H7 (cell line): Measurements from ENCODE around the gene TMPRSS4. TPM values are rescaled to one million over a fixed set of nuclear protein-coding genes. Genes with fewer than 3 reads are reported as not detected.
A peak's percentile ranks its signal among the peaks of the same experiment; 100 is the strongest.

Experiments used
- DNase-seq: peaks from one replicate; pipeline ENCODE4 v3.0.0; 2012
- H3K27me3 ChIP-seq: 2 replicates; pipeline ENCODE4 v1.6.0; 2011; ENCODE audit warnings: mild to moderate bottlenecking, low read length; ENCODE audit not compliant: control insufficient read depth, insufficient read depth
- H3K36me3 ChIP-seq: replicated peaks from 2 replicates; pipeline ENCODE4 v1.5.1; 2011; ENCODE audit warnings: low read length; ENCODE audit not compliant: control insufficient read depth, insufficient read depth
- H3K4me3 ChIP-seq: 2 replicates; pipeline ENCODE4 v1.5.1; 2011; ENCODE audit warnings: low read depth, mild to moderate bottlenecking, control low read depth, low read length, moderate library complexity; ENCODE audit not compliant: insufficient read depth
- total RNA-seq: library from RNA; depleted of rRNA; stranded (reverse); fragments of >200 nt; shearing (Covaris generic); gene quantifications from 2 replicates; pipeline ENCODE4 v1.2.3, GENCODE V29; 2014

TMPRSS4 gene
- total RNA-seq, 1 experiment from 2014 or later = 0.38 TPM

DNA sequence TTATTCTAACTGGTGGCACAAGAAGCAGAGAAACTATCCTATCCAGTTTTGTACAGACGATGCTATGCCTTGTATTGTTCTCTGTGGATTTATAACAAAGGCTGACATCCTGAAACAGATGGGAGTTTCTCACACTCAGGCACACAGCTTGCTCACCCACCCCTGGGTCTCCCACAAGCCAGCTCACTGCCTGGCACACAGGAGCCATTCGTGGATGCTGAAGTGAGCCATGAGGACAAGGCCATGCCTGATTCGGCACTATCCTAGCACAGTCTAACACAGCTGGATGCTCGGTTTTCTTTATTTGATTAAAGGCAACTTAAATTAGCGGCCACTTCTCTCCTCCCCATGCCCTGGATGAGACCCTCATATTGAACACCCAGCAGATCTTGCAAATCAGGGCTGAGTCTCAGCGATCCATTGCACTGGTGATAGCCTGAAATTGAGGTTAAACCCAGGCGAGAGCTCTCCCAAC, 25.7 kb upstream of the TMPRSS4 start:
- H3K4me3 ChIP-seq = no peak overlapping the region
- H3K27me3 ChIP-seq = no peaks in the 10 kb centered on the region
- DNase-seq = no peak
- H3K36me3 ChIP-seq = no peaks in the 10 kb centered on the region

DNA sequence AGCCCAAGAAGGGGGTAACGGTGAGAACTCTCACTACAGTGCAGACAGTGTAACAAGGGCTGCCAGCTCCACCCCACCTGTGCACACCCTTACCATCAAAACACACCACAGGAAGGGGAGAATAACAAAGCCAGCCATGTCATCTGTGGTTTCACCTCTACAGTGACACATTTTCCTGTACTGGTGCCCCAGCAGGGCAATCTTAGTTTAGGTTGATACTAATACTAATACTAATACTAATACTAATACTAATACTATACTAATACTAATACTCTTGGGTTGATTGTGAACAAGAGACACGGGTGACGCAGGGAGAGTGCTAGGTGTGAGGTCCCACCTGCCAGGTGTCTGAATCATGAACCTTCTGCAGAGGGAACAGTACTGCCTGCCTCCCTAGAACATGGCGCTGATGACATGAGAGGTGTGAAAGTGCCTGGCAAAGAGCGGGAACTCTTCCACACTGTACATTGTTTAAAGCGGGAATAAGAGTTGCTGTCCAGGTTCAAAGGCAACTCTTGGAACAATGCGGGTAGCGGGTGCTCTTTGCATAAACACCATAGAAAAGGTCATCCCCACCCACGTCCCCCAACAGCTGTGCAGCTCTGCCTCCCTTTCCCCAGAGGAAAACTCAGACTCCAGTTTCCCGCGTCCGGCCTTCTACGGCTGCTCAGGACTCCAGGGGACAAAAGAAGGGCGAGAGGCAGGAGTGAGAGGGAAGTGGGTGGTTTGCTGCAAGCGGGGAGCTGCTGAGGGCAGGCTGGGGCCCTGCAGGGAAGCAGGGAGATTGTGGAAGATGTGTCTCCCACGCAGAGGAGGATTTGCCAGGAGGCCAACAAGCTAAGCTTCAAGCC, 25.0 kb upstream of the TMPRSS4 start:
- Histone ChIP-seq H3K27me3 (no peaks in the 10 kb centered on the region), H3K4me3 (no peak overlapping the region), H3K36me3 (no peaks in the 10 kb centered on the region)
- no peak for DNase-seq

DNA sequence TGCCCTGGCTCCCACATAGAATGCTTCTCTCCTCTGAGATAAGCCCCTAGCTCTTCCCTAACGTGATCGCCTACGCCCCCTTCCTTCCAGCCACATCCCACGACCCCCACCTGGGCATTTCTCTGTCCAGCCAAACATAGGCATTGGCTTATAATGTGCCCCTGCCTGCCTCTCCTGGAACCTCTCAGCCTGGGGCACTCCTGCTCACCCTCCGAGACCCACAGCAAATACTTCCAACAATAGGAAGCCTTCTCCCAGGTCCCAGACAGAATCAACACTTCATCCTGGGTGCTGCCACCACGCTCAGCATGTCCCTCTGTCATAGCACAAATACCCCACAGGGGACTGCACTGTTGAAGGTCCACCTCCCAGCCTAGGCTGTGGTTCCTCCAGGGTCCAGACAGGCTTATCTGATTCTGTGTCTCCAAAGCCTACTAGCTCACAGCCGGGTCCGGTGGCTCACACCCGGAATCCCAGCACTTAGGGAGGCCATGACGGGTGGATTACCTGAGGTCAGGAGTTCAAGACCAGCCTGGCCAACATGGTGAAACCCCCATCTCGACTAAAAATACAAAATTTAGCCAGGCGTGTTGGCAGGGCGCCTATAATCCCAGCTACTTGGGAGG, 24.2 kb upstream of the TMPRSS4 start:
- Histone ChIP-seq H3K36me3 (no peaks in the 10 kb centered on the region), H3K27me3 (no peaks in the 10 kb centered on the region), H3K4me3 (no peak overlapping the region)
- no peak for DNase-seq

DNA sequence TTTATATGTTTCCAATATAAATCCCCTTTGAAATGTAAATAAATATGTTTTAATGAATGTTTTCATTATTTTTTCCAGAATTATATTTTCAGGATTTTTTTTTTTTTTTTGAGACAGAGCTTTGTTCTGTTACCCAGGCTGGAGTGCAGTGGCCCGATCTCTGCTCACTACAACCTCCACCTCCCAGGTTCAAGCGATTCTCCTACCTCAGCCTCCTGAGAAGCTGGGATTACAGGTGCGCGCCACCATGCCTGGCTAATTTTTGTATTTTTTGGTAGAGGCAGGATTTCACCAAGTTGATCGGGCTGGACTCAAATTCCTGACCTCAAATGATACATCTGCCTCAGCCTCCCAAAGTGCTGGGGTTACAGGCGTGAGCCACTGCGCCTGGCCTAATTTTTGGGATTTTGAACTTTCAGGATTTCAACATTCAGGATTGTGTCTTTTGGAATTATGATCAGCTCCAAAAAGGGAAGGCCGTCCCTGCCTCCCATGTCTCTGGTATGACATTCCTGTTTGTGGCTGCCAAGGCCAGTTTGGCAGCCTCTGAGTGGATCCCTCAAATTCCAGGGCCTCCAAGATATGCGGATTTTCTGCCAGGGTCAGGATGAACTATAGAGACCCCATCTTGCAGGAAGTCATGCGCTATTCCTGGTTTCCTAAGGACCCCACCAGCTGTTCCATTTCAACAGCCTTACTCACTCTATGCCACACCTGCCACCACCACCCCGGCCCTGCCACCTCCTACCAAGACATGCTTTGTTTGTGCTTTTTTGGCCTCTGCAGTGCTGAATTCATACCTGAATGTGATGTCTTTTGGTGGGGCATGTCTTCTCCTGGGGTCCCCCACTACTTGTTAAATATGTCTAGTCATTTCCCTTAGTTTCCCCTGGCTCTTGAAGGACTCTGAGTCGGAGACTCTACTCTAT, 21.9 kb upstream of the TMPRSS4 start:
- Histone ChIP-seq H3K27me3 (no peaks in the 10 kb centered on the region), H3K36me3 (no peaks in the 10 kb centered on the region)
- no peak for DNase-seq

DNA sequence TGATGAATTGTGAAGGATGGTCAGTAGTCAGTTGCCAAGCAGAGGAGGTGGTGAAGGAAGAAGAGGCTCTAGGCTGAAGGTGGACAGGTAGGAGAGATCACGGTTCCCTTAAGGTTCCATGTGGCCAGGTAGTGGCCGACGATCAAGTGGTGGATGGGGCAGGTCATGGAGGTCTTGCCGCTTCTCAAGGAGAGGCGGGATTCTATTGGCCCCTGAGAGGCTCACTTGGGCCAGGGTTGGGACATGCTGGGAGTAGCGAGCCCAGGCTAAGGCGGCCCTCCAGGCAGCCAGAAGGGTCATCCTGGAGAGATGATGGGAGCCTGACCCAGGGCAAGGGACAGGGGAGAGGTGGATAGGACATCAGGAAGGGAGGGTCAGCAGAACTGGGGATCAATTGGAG, 20.9 kb upstream of the TMPRSS4 start:
- Histone ChIP-seq H3K36me3 (no peaks in the 10 kb centered on the region), H3K27me3 (no peaks in the 10 kb centered on the region), H3K4me3 (no peak overlapping the region)
- no peak for DNase-seq

More for the DNA sequence above, 21.9 kb upstream of the TMPRSS4 start:
- no peak overlapping the region for H3K4me3 ChIP-seq

DNA sequence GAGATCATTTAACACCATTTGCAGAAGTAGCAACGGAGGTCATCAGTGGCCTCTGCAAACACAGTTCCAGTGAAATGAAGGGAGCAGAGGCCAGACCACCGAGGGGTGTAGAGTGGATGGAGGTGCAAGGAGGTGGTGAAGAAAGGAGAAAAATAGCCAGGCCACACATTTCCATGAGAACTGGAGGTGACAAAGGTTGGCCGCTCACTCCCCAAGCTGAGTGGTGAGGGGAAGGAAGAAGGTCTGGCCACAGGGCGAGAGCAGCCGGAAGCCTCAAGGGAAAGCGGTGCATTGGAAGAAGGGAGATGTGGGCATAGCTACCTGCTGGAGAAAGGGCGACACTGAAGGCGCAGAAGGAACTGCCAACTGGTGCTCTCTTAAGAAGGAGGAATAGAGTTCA, 20.1 kb upstream of the TMPRSS4 start:
- H3K27me3 ChIP-seq = no peaks in the 10 kb centered on the region
- no peaks in the 10 kb centered on the region for H3K36me3 ChIP-seq
- no peak overlapping the region for H3K4me3 ChIP-seq
- peak; percentile 4 for DNase-seq

DNA sequence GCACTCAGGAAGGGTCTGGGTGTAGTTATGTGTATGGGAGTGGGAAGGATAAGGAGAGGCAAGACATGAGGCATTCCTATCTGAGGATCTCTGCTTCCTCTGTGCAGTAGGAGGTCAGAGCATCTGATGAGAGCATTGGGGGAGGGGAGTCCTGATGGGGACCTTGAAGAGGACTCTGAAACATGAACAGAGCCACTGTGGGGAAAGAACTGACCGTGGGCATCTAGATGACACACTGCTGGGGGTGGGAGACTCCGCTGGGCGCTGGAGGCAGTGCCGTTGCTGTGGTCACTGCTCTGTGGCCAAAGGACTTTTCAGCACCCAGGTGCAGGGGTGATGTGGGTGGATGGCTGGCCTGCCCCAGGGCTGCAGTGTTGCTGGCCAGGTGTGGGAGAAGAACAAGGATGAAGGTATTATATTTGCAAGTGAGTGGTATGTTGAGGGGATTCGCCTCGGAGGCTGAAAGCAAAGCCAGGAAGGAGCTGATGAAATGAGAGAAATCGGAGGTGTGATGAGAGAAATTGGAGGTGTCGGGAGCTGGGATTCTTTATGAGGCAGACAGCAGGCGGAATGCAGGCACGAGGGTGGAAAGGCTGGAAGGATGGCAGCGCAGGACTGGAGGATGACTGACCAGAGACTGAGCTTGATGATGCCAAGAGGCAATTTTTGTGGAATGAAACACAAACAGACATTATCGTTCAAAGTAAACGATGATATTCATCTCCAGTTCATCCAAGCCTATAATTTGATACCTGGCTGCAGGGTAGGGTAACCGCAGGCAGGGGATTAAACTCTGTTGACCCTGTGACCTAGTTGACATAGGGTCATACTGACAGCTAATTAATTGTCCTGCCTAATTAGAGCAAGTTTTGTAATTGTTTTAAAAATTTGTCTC, 19.4 kb upstream of the TMPRSS4 start:
- Histone ChIP-seq H3K36me3 (no peaks in the 10 kb centered on the region), H3K27me3 (no peaks in the 10 kb centered on the region), H3K4me3 (no peak overlapping the region)
- DNase-seq = peak; percentile 13

DNA sequence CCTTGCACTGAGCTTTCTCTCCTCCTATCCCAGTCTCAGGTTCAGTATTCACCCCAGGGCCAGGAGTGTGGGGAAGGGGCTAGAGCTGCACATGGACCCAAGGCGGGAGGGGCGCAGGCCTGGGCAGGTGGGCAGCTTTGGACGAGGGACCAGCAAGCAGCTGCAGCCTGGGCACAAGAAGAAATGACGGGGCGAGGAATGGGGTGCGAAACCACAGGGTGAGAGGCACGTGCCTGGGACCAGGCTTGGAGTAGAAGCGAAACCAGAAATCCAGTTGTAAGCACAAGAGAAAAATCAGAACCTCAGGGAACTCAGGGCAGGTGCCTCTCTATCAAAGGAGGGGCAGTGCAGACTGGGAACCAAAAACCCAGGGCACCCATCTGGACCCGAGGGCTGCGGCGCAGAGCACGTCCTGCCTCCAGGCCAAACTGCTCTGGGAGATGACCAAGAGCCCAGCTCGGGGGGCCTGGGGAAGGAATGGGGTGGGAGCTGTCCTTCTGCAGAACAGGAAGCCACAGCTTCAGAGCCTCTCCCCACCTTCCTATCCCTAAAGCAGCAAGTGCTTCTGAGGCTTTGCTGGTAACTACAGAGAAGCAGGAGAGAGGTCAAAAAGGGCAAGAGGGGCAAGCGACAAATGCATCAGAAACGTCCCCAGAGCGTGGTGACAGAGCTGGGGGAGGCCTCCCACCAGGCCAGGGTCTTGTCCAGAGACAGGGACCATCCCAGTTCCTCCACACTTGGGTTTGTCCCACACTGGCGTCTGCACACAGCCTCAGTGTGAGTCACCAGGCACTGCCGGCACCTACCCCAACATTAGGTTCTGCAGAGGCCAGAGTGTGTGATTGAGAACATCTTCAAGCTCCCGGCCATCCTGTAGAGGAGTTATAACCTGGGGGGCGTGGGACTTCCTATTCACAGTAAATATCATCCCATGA, 18.3 kb upstream of the TMPRSS4 start:
- peak; percentile 21 for DNase-seq
- Histone ChIP-seq H3K4me3 (no peak overlapping the region), H3K36me3 (no peaks in the 10 kb centered on the region), H3K27me3 (no peaks in the 10 kb centered on the region)

DNA sequence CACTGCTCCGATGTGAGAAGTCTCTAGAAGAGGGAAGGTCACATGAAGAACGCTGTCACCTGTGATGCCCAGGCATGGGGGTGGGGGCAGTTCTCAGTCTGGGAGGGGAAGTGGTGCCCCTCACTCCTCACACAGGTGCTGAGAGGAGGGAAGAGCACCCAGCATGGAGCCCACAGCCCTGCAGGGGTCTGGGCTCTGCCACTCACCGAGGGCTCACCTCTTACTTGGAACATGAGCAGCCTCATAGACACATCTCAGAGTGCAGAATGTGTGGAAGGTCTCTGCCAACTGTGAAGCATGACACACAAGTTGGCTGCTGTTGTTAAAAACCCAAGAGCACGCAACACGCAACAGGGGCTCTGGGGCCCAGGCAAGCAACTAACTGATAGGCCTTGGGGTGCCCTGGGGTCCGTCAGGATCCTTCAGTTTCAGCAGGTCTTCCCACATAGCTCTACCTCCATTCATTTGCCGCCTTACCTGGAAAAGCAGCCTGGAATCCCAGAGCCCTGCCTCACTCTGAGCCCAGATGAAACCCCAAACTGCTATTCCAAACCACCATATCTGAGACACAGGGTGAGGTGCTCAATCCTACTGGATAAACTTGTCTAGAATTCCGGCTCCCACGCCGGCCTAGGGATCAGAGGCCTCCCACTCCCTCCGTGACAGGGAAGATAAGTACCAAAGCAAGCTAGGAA, 17.5 kb upstream of the TMPRSS4 start:
- Histone ChIP-seq H3K27me3 (no peaks in the 10 kb centered on the region), H3K36me3 (no peaks in the 10 kb centered on the region), H3K4me3 (no peak overlapping the region)
- DNase-seq = no peak

DNA sequence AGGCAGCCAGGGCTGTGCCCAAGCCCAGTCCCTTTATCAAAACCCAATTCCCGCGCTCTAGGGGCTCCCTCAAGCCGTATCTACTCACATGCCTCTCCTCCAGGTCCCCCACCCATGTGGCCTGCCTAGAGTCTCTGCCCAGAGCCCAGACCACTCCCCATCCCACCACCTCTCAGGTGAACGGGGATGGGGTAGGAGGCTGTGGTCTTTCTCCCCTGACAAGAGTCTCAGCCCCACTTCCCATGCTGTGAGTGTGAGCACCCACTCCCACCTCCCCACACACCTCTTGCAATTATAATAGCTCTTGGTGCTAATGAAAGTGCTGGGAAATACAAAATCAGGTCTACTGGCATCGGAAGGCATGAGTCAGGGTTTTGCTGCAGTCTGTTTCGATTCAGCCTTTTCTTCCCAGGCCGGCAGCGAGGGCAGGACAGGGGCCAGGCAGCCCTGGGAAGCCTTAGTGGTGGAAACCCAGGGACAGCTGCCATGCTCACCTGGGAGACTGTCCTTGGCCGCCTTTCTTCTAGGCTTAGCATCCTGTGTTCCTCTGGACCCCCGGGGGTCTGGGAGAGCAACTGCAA, 16.7 kb upstream of the TMPRSS4 start:
- no peak overlapping the region for H3K4me3 ChIP-seq
- H3K36me3 ChIP-seq = no peaks in the 10 kb centered on the region
- DNase-seq = no peak
- no peaks in the 10 kb centered on the region for H3K27me3 ChIP-seq

DNA sequence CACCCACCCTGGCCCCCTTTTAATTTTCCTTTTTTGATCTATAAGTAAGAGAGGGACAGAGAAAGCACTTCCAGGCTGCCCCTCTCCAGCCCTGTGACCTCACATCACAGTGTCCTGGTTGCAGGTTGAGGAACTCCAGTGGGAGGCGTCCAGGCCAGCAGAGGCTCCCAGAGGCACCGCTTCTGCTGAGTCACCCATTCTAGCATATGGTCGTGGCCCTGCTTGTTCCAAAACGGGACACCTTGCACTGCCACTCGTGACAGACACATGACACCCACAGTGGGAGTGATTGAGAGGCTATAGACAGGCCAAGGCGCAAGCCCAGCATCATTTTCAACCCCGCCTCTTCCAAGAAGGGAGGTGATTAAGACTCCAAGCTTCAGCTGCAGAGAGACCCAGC, 16.0 kb upstream of the TMPRSS4 start:
- H3K27me3 ChIP-seq = no peaks in the 10 kb centered on the region
- no peak overlapping the region for H3K4me3 ChIP-seq
- H3K36me3 ChIP-seq = no peaks in the 10 kb centered on the region
- DNase-seq = no peak

DNA sequence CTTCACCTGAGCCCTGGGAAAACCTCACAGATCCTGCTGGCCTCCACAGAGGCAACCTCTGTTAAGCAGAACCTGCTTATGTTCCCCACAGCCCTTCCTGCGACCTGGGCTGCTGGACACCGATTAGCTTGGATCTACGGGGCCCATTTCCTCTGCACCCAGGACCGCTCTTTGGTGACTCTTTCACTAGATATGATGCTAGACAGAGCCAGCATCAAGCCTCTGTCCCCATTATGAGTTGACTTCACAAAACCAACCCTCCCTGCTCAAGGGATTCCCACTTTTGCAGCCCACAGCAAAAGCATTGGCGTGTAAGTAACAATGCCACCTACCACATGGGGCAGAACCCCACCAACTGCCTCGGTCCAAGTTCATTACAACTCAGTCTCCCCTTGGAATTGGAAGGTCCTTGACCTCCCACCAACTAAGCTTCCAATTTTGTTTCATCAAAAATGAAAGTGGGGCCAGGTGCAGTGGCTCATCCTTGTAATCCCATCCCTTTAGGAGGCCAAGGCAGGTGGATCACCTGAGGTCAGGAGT, 15.2 kb upstream of the TMPRSS4 start:
- no peak for DNase-seq
- H3K36me3 ChIP-seq = no peaks in the 10 kb centered on the region
- no peaks in the 10 kb centered on the region for H3K27me3 ChIP-seq
- no peak overlapping the region for H3K4me3 ChIP-seq
